BJ (cell line): ENCODE results near the gene PTPN2. TPM values are rescaled to one million over a fixed set of nuclear protein-coding genes. Genes with fewer than 3 reads are reported as not detected.
"Not testable (repeated sequence)": the region's sequence is repeated elsewhere in the genome, so short reads cannot be mapped to it uniquely, and the experiment has no call there.

Experiments
- CTCF ChIA-PET: fragments of 350-600 bp; formaldehyde crosslinking; extraction: SDS; loops from one replicate; lab custom pipeline; 2021; ENCODE audit warnings: antibody characterized with exemption, inconsistent platforms; lab: Yijun Ruan, JAX
- POLR2A ChIA-PET: fragments of 300-600 bp; sonication (Branson Sonifier 250); formaldehyde crosslinking; extraction: SDS; loops from one replicate; lab custom pipeline; 2021; ENCODE audit warnings: antibody characterized with exemption; lab: Charles Lee
- DNase-seq: peaks from one replicate; pipeline ENCODE4 v3.0.0-alpha.2; 2011; ENCODE audit warnings: low read depth
- H3K27me3 ChIP-seq: 2 replicates; pipeline ENCODE4 v1.6.0; 2011; ENCODE audit warnings: low read length; ENCODE audit not compliant: control insufficient read depth, insufficient read depth
- H3K36me3 ChIP-seq: 2 replicates; pipeline ENCODE4 v1.5.1; 2011; ENCODE audit warnings: low read length; ENCODE audit not compliant: control insufficient read depth, insufficient read depth
- H3K4me3 ChIP-seq: 2 replicates; pipeline ENCODE4 v1.5.1; 2011; ENCODE audit warnings: low read depth, mild to moderate bottlenecking, control low read depth, low read length
- polyA plus RNA-seq: library from polyadenylated mRNA; depleted of rRNA; stranded (reverse); fragments of >200 nt; gene quantifications from 2 replicates; pipeline ENCODE4 v1.2.3, GENCODE V29; 2011
- TF ChIP-seq, protein P1 (sequence below): IDR thresholded peaks from 2 replicates; pipeline ENCODE4 v1.5.1; 2011; ENCODE audit warnings: low read depth, mild to moderate bottlenecking, control low read depth, inconsistent platforms, low read length, moderate library complexity; ENCODE audit not compliant: insufficient read depth

PTPN2 gene
- polyA plus RNA-seq, 1 experiment = 14.5 TPM

DNA sequence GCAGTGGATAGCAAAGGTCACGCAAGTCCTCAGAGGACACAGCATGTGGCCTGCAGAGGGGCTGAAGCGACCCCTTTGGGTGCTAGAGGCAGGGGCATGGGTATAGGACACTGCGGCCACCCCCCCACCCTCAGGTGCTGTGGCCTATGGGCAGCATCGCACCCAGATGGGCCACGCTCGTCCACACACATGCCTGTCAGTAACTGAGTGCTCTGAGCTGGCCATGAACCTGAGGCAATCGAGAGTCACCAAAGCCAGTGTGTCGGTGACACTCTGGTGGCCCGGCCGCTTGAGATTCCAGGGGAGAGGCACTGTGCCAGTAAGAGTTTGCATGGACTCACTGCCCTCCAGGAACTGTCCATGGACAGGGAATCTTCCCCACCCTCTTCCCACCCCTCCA is 22.7 kb upstream of the PTPN2 start:
- CTCF ChIA-PET = interaction anchor here (1.4 to 1.6 kb wide), 2 partner anchors 13 to 14 kb away, joined by 3 to 5 read pairs; no protein-coding TSS in a partner anchor
- no peak overlapping the region for H3K4me3 ChIP-seq

DNA sequence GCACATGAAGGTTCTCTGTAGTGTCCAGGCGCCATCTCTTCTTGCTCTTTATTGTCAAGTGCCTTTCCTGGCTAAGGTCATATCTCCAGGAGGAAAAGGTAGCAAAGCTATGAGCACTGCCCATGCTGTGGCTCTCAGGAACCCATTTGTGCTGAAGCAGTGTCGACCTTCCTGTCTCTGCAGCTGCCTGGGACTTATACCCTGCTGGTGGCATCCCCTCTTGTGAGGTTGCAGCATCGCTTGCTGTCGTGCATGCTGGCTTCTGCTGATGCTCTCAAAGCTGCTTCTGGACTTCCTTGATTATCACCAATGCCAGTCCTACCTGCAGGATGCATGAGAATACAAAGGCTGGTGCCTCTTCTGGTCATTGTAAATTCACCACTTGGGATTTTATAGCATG is 22.1 kb upstream of the PTPN2 start:
- TF ChIP-seq, protein P1, sequence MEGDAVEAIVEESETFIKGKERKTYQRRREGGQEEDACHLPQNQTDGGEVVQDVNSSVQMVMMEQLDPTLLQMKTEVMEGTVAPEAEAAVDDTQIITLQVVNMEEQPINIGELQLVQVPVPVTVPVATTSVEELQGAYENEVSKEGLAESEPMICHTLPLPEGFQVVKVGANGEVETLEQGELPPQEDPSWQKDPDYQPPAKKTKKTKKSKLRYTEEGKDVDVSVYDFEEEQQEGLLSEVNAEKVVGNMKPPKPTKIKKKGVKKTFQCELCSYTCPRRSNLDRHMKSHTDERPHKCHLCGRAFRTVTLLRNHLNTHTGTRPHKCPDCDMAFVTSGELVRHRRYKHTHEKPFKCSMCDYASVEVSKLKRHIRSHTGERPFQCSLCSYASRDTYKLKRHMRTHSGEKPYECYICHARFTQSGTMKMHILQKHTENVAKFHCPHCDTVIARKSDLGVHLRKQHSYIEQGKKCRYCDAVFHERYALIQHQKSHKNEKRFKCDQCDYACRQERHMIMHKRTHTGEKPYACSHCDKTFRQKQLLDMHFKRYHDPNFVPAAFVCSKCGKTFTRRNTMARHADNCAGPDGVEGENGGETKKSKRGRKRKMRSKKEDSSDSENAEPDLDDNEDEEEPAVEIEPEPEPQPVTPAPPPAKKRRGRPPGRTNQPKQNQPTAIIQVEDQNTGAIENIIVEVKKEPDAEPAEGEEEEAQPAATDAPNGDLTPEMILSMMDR = no peak
- no peak for DNase-seq
- Histone ChIP-seq H3K27me3 (0 out of 2 replicates have a peak, but pooled peaks cover 1% of the 10 kb centered on the region), H3K36me3 (no peaks in the 10 kb centered on the region), H3K4me3 (no peak overlapping the region)
- CTCF ChIA-PET = interaction anchor here (0.9 to 1.4 kb wide), 2 partner anchors 10 to 13 kb away, joined by 3 to 5 read pairs; no protein-coding TSS in a partner anchor
- POLR2A ChIA-PET = no interaction called here

More for the DNA sequence above, 22.7 kb upstream of the PTPN2 start:
- TF ChIP-seq, protein P1 = no peak
- DNase-seq = no peak
- 0 out of 2 replicates have a peak, but pooled peaks cover 1% of the 10 kb centered on the region for H3K27me3 ChIP-seq
- POLR2A ChIA-PET = no interaction called here
- no peaks in the 10 kb centered on the region for H3K36me3 ChIP-seq

DNA sequence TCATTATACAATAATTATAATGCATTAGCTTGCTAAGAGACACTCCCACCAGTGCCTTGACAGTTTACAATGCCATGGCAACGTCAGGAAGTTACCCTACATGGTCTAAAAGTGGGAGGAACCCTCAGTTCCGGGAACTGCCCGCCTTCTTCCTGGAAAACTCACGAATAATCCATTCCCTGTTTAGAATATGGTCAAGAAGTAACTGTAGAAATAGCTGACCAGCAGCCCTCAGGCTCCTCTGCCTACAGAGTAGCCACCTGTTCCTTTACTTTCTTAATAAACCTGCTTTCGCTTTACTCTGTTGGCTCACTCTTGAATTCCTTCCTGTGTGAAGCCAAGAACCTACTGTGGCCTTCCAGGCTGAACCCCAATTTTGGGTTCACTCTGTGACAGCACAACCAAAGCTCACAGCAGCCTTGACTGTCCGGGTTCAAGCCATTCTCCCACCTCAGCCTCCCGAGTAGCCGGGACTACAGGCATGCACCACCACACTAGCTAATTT is 20.0 kb upstream of the PTPN2 start:
- no peak for DNase-seq
- H3K4me3 ChIP-seq = no peak overlapping the region
- H3K27me3 ChIP-seq = 0 out of 2 replicates have a peak, but pooled peaks cover 1% of the 10 kb centered on the region
- CTCF ChIA-PET = interaction anchor here (0.6 to 2.9 kb wide), 7 partner anchors 11 to 177 kb away, joined by 3 to 13 read pairs (median 4); no protein-coding TSS in a partner anchor
- TF ChIP-seq, protein P1 = no peak
- POLR2A ChIA-PET = interaction anchor here (0.5 to 0.7 kb wide), 2 partner anchors 9 to 127 kb away, joined by 4 to 9 read pairs; no protein-coding TSS in a partner anchor
- no peaks in the 10 kb centered on the region for H3K36me3 ChIP-seq

DNA sequence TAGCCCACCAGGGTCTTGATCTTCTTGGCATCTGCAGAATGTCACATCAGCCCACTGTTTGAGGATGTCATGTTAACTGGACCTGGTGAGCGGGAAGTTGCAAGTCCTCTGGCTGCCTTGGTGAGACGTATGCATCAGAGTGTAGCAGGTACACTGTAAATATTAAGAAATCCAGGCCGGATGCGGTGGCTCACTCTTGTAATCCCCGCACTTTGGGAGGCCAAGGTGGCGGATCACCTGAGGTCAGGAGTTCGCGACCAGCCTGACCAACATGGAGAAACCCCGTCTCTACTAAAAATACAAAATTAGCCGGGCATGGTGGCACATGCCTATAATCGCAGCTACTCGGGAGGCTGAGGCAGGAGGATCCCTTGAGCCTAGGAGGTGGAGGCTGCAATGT is 17.2 kb upstream of the PTPN2 start:
- H3K27me3 ChIP-seq, H3K4me3 ChIP-seq, POLR2A ChIA-PET, DNase-seq, H3K36me3 ChIP-seq: not testable (repeated sequence)
- CTCF ChIA-PET = interaction anchor here (4.4 kb wide), 1 partner anchor 157 kb away, joined by 26 read pairs; no protein-coding TSS in a partner anchor

DNA sequence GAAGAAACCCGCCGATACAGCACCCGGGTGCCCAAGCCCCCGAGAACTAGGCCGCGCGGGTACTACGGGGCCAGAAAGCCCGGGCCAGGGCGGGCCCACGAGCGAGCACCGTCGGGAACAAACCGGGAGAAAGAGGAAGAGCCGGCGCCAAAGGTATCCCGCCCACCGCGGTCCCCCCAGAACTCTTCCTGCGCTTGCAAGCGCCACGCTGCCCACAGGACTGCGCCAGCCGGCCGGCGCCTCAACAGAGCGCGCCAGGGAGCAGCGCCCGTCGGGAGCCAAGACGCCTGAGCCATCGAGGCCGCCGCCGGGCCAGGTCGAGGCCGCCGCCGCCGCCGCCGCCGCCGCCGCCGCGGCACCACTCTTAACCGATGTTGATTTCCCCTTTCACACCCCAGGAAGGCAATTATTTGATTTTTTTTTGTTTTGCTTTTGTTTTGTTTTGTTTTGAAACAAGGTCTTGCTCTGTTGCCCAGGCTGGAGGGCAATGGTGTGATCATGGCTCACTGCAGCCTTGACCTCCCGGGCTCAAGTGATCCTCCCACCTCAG is 12.8 kb upstream of the PTPN2 start:
- DNase-seq, H3K27me3 ChIP-seq, H3K36me3 ChIP-seq, H3K4me3 ChIP-seq, POLR2A ChIA-PET: not testable (repeated sequence)
- CTCF ChIA-PET = interaction anchor here (1.0 to 4.4 kb wide), 3 partner anchors 10 to 153 kb away, joined by 3 to 26 read pairs (median 11); no protein-coding TSS in a partner anchor

DNA sequence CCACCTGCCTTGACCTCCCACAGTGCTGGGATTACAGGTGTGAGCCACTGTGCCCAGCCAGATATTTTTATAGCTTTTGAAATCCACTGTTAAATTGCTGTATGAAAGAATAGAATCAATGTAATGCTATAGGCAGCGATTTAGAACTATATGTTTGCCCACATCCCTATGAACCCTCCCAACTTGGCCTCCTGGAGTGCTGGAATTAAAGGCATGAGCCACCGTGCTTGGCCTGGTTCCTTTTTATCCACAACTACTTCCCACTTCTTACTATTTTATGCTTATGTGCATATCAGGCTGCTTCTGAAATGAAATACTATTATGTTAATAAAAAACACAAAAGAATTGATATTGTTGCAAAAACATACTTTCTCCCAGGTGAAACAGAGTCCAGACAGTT is 11.6 kb upstream of the PTPN2 start:
- H3K27me3 ChIP-seq = no peaks in the 10 kb centered on the region; the same call in 1 of the 2 replicates
- TF ChIP-seq, protein P1 = no peak

More for the DNA sequence above, 11.6 kb upstream of the PTPN2 start:
- no peak for DNase-seq
- POLR2A ChIA-PET = no interaction called here
- H3K4me3 ChIP-seq = no peak overlapping the region
- no peaks in the 10 kb centered on the region for H3K36me3 ChIP-seq
- CTCF ChIA-PET = interaction anchor here (0.7 to 3.1 kb wide), 8 partner anchors 10 to 172 kb away, joined by 3 to 55 read pairs (median 6); no protein-coding TSS in a partner anchor
